Measurements from ENCODE around the gene NNMT.
"Not testable (repeated sequence)": the region's sequence is repeated elsewhere in the genome, so short reads cannot be mapped to it uniquely, and the experiment has no call there.

The NNMT gene

DNA sequence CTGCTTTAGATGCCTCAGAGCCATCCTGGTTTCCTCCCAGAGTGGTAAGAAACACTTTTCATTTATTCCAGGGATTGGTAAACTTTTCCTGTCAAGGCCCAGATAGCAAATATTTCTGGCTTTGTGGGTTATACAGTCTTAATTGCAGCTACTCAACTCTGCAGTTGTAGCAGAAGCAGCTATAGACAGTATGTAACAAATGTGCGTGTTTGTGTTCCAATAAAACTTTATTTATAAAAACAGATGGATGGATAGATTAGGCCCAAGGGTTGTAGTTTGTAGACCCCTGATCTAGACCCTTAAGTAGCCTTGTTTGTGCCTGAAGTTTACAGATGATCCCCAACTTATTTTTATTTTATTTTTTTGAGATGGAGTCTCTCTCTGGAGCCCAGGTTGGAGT is 17.9 kb downstream of the NNMT start:
- no peak for DNase-seq

- no peak for DNase-seq
These were observed 19.7 kb downstream of the NNMT start for GRCh38 chr11:114315749-114316368.

DNA sequence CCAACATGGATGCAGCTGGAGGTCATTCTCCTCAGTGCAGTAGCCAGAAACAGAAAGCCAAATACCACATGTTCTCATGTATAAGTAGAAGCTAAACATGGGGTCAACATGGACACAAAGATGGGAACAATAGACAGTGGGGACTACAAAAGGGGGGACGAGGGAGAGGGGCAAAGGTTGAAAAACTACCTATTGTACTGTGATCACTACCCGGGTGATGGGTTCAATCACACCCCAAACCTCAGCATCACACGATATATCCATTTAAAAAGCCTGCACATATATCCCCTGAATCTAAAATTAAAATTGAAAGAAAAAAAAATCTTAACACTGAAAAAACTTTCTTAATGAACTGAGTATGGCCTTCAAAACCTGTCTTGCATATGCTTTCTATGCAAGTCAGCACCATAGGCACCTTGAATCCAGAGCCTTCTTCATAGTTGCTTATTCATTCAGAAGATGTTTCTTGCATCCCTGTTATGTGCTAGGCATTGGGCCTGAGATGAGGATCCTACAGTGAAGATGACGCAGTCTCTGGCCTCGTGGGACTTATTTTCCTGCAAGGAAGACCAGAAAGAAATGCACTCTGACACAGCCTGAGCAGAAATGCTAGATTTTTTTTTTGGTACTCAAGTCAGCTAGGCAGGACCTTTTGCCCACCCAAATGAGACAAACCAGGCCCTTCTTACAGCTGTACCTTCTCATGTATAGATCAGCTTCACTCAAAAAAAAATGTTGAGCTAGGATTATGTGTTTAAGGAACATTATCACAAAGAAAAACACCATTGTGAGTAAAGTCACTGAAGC is 21.0 kb downstream of the NNMT start:
- DNase-seq, result no peak

- no peak for DNase-seq
These were observed 21.6 kb downstream of the NNMT start for GRCh38 chr11:114317787-114318137.

DNA sequence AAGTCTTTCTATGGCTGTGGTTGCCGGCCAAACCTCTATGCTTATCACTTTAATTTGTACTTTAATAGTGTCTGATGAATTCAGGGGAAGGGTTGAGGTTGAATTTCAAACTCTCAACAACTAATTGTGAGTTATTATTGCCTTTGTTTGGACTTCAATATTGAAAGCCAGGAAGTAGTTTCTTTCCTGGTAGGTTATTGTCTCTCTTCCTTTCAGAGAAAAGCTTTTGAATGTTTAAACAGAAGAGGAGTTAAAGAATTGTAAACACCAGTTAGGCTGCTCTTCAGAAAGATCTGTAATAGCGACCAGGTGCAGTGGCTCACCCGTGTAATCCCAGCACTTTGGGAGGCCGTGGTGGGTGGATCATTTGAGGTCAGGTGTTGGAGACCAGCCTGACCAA is 22.2 kb downstream of the NNMT start:
- DNase-seq, result no peak

DNA sequence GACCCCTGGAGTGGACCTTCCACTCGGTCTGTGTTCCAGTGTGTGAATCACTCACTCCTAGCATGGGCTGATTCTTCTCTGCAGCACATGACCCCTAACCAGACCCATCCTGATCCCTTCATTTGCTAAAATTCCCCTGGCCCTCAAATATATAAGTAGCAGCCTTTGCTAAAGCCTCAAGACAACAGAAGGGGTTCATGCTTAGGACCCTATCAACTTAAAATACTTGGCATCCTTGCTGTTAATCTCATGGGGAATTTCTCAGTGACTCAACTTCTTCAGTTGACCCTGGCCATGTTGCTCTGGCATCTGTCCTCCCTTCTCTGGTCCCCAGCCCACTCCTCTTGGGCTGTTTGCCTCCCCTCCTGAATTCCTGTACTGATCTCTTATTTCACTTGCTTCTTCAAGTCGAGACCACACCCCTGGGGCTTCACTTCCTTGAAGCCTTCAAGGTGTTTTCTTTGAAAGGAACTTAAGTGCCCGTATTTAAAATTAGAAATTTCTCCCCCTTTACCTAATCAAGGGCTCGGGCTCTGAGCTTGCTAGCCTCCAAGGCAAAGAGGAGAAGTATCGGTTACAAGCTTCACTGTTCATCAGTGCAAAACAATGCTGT is 23.6 kb downstream of the NNMT start:
- DNase-seq, result no peak

DNA sequence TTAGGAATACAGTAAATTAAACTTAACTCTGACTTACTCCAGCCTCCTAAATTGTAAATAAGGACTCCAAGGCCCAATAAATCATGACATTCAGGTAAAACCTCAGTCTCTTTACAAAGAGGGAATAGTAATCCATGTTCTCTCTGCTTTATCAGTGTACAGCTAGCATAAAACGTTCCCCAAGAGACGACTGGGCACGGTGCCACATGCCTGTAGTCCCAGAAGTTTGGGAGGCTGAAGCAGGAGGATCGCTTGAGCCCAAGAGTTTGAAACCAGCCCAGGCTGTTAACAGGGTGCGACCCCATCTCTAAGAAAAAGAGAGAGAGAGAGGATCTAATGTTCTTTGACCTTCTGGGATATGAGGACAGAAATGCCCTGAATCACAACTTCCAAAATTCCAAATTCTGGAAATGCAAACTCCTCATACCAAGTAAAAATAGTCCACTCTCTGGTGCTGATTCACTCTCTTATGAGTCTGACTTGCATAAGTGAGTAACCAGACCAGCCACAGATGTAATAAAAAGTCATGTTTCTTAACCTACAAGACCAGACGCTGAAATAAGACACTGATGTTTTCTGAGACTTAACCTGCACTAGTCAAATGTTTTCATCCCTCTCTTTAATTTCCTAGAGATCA is 25.5 kb downstream of the NNMT start:
- no peak for DNase-seq

DNA sequence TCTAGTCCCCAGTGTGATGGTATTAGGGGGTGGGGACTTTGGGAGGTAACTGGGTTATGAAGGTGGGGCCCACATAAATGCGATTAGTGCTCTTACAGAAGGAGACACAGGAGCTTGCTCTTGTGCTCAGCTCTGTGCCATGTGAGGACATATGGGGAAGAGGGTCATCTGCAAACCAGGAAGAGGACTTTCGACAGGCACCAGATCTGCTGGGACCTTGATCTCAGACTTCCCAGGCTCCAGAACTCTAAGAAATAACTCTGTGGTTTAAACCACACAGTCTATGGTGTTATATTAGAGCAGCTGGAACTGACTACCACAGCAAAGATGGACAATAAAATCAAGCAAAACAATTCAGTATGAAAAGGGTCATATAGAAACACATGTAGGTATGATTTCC is 26.7 kb downstream of the NNMT start:
- no peak for DNase-seq

DNA sequence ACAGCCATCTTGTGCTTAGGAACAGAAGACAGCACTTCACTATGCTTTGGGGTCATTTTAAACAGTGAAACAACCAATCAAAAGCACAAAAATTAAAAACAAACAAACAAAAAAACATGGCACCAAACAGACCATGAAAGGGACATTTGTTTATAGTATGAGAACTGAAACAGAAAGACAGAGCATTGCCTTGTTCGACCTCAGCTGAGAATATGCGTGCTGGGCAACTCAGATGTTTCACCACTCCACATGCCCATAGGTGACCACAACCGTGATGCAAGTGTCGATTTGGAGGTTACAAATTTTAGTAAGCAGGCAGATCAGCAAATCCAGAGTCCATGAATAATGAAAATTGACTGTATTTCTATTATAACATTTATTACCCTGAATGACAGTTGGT is 30.0 kb downstream of the NNMT start:
- DNase-seq, result no peak

DNA sequence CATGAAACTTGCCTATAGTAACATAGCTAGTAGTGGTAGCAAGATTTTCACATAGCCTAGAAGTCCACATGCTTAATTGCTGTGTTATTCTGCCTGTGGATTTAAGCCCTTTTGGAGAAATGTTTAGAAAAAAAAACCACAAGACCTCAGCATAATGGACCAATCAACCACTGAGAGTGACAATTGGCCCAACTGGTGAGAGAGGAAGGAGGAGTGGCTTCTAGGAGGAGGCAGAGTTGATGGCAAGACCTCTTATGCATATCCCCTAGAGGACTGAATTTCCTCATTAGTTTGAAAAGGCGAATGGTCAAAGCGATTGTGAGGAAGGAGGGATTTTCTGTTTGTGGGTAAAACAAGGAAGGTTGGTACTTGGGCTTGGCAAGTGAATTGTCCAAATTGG is 30.6 kb downstream of the NNMT start:
- DNase-seq, result no peak

- DNase-seq, result no peak
These were observed 34.2 kb downstream of the NNMT start for GRCh38 chr11:114330373-114330772.

GRCh38 chr11:114340311-114341131 is 44.3 kb downstream of the NNMT start:
- no peak for DNase-seq

DNA sequence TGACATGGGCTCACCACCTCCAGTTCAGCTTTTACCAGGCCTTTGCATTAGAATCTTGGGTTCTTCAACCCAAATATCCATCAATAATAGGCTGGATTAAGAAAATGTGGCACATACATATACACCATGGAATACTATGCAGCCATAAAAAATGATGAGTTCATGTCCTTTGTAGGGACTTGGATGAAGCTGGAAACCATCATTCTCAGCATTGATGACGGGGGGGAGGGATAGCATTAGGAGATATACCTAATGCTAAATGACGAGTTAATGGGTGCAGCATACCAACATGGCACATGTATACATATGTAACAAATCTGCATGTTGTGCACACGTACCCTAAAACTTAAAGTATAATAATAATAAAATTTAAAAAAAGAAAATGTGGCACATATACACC is 45.5 kb downstream of the NNMT start:
- DNase-seq, result not testable (repeated sequence)

- no peak for DNase-seq
These were observed 46.3 kb downstream of the NNMT start for GRCh38 chr11:114342476-114342875.

DNA sequence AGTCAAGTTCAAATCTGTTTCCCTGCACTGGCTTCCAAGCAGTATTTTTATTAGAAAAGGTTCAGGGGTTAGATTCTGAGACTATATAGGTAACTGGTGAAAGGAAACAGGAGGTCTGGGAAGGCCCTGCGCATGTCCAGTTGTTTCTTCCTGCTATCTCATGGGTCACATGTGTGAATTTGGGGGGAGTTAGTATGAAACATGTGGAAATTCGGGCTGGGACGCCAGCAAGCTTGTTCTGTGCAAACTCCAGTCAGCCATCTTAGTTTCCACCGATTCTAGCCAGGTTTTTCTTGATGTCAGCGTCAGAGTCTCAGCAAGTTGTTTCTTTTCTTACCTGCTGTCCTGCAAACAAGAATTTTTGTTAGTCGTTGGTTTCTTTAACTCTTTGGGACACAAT is 46.8 kb downstream of the NNMT start:
- no peak for DNase-seq

- DNase-seq, result no peak
These were observed 47.3 kb downstream of the NNMT start for GRCh38 chr11:114343493-114343892.

DNA sequence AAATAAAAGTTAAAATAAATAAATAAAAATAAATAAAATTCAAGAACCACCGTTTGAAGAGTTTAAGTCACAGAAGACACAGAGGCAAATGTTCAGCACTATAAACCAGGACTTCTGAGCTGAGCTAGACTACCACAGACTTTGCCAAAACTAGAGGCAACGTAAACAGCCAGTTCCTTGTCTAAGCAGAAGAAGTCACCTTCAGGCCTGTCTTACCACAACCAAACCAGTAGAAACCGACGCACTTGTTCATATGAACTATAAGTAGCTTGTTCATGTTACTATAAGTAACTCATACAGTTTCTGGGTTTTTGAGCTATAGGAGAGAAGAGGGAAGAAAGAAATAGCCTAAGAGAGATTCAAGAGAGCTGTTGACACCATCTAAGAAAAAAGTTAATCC is 48.3 kb downstream of the NNMT start:
- DNase-seq, result no peak

DNA sequence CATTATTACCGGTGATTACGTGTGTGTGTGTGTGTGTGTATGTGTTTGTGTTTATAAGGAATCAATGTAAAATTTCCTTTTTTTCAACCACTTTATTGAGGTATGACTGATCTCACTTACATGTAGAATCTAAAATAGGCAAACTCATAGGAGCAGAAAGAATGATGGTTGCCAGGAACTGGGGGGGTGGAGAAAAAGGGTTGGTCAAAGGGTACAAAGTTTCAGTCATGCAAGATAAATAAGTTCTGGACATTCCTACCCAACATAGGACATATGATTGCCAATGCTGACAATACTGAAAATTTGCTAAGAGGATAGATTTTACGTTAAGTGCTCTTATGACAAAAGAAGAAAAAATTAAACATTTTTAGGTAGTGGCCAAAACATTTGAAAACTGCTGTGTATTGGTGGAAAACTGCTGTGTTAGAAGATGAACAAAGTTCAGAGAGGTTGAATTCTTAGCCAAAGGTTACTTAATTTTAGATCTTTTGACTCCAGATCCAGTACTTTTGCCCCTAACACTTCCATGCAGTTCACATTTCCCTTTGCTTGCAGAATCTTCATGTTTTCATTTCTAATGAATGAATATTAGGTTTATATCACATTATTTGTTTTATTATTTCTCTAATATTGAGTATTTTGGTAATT is 49.5 kb downstream of the NNMT start:
- no peak for DNase-seq

- no peak for DNase-seq
These were observed 50.5 kb downstream of the NNMT start for GRCh38 chr11:114346709-114347141.

DNA sequence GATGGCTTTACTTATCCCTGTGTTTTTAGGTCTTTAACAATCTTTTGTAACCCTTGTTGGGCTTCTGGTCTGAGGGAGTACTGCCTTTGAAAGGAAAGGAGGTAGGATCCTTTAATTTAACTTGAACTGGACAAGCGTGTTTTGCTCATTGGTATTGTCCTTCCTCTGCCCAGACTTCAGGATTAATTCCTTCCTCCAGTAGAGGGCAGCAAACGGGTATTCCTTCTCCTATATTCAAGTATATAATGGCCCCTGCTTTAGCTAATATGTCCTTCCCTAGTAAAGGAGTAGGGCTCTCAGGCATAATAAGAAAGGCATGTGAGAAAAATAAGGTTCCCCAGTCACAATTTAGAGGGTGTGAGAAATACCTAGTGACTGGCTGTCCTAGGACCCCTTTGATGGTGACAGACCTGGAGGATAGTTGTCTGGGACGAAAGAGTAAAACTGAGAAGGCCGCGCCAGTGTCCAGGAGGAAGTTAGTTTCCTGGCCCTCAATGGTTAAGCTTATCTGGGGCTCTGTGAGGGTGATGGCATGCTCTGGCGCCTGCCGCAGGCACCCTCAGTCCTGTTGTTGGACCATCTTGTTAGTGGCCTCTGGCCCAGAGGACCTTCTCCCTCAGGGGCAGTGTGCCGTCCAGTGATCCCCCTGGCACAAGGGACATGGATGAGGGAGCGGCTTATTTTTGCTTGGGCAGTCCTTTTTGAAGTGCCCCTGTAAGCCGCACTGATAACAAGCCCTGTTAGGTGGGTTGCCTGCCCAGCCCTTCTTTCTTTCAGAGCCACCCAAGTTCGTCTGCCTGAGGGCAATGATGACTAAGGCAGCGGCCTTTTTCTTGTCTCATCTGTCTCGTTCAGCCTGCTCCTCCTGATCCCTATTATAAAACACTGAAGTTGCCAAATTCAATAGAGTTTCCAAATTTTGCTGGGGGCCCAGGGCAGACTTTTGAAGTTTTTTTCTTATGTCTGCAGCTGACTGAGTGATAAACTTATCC is 52.3 kb downstream of the NNMT start:
- peak; percentile 34 for DNase-seq

GRCh38 chr11:114350022-114350421 is 53.8 kb downstream of the NNMT start:
- DNase-seq, result no peak

All from stimulated activated CD8-positive, alpha-beta memory T cell treated with anti-CD3 and anti-CD28 coated beads, Interleukin-4, amount 100 ng/mL, for 48 hours (primary cell).